ENCODE results near the gene FOXJ1. TPM values are rescaled to one million over a fixed set of nuclear protein-coding genes. Genes with fewer than 3 reads are reported as not detected.

FOXJ1 gene
- total and polyA plus RNA-seq, 2 of the 13 experiments (the other 11 are each of a cell fraction or from before 2014, with no cell fraction given), result 0.98 to 1.6 TPM

GRCh38 chr17:76103274-76104139 is 37.5 kb downstream of the FOXJ1 start, which contains the start of gene EXOC7 (continued):
- TF ChIP-seq ETV5 (CRISPR knock-in tag; IDR thresholded peaks at IDR 0.05; ENCODE audit: borderline replicate concordance) (peak; percentile 81; the same call in 1 of the 2 replicates), ZNF350 (CRISPR knock-in tag; IDR thresholded peaks at IDR 0.05; ENCODE audit: borderline replicate concordance, low read depth) (peak; percentile 41; the same call in 1 of the 2 replicates), ZNF232 (CRISPR knock-in tag; IDR thresholded peaks at IDR 0.05; ENCODE audit: borderline replicate concordance) (no peak; the same call in 1 of the 2 replicates), ZNF749 (CRISPR knock-in tag; IDR thresholded peaks at IDR 0.05; ENCODE audit: borderline replicate concordance) (no peak; the same call in 1 of the 2 replicates), ZNF557 (CRISPR knock-in tag; IDR thresholded peaks at IDR 0.05) (no peak), ZNF83 (CRISPR knock-in tag; IDR thresholded peaks at IDR 0.05; ENCODE audit: borderline replicate concordance) (no peak), ZFP37 (CRISPR knock-in tag; IDR thresholded peaks at IDR 0.05; ENCODE audit: borderline replicate concordance) (no peak), SNAPC5 (CRISPR knock-in tag; IDR thresholded peaks at IDR 0.05; ENCODE audit: borderline replicate concordance) (no peak), FUBP1 (CRISPR knock-in tag; IDR thresholded peaks at IDR 0.05; ENCODE audit: borderline replicate concordance) (0 out of 2 replicates have a peak, but pooled peaks have one; percentile 26), ZMYM4 (CRISPR knock-in tag; IDR thresholded peaks at IDR 0.05) (no peak), PAXIP1 (CRISPR knock-in tag; conservative IDR thresholded peaks at IDR 0.05) (peak; percentile 54; the same call in 1 of the 2 replicates), CC2D1A (CRISPR knock-in tag; IDR thresholded peaks at IDR 0.05) (no peak), CTCF (CRISPR knock-in tag; IDR thresholded peaks at IDR 0.05) (no peak), ZFP36 (IDR thresholded peaks at IDR 0.05; ENCODE audit: borderline replicate concordance, low read depth, low read length, partially characterized antibody) (no peak), FIP1L1 (IDR thresholded peaks at IDR 0.05; ENCODE audit: borderline replicate concordance, insufficient read depth, low read depth, low read length) (peak; percentile 44; the same call in 1 of the 2 replicates), RBAK (CRISPR knock-in tag; IDR thresholded peaks at IDR 0.05) (no peak), EHMT2 (IDR thresholded peaks at IDR 0.05; ENCODE audit: borderline replicate concordance, low read depth, low read length) (0 out of 2 replicates have a peak, but pooled peaks have one; percentile 72), ZFP82 (CRISPR knock-in tag; IDR thresholded peaks at IDR 0.05; ENCODE audit: borderline replicate concordance) (peak; percentile 95), FOSL2 (CRISPR knock-in tag; IDR thresholded peaks at IDR 0.05) (no peak; the same call in 1 of the 2 replicates), SALL1 (CRISPR knock-in tag; IDR thresholded peaks at IDR 0.05) (peak; percentile 74), U2AF2 (IDR thresholded peaks at IDR 0.05; ENCODE audit: low read depth, low read length) (no peak)
